Gastroesophageal sphincter (tissue), 4 donors: ENCODE data around the gene CMIP. TPM values are rescaled to one million over a fixed set of nuclear protein-coding genes. Genes with fewer than 3 reads are reported as not detected.

Experiments
- ATAC-seq: fragments of 150-250 bp; one replicate; pipeline ENCODE4 v1.9.1; 2016; ENCODE audit warnings: mild to moderate bottlenecking, moderate library complexity
- H3K27ac ChIP-seq, 4 donors: fragments of 200-600 bp; sonication (generic) in 3 of 4; 1 replicate in 3 of 4; 2 replicates in 1 of 4; pipeline ENCODE4 v1.5.1; 2016 to 2019
- H3K27me3 ChIP-seq: fragments of 200-600 bp; sonication (generic); one replicate; pipeline ENCODE4 v1.5.1; 2019
- H3K36me3 ChIP-seq, 2 donors: fragments of 200-600 bp; sonication (generic); one replicate each; pipeline ENCODE4 v1.5.1; 2019; ENCODE audit warnings: control low read depth in 1 of 2
- H3K4me1 ChIP-seq, 3 donors: fragments of 200-600 bp; sonication (generic); 1 replicate in 2 of 3; 2 replicates in 1 of 3; pipeline ENCODE4 v1.5.1; 2016 to 2019; ENCODE audit warnings: control low read depth in 2 of 3
- H3K4me3 ChIP-seq, 2 donors: fragments of 200-600 bp; sonication (generic); one replicate each; pipeline ENCODE4 v1.5.1; 2019; ENCODE audit warnings: mild to moderate bottlenecking in 1 of 2, moderate library complexity in 1 of 2
- H3K9me3 ChIP-seq, 3 donors: fragments of 200-600 bp; sonication (generic); one replicate each; pipeline ENCODE4 v1.5.1; 2017 to 2019; ENCODE audit warnings: control low read depth in 2 of 3
- CTCF ChIP-seq, 4 experiments: fragments of 200-600 bp in 2 of 4; fragments of 450-650 bp in 2 of 4; sonication (generic) in 1 of 4; IDR thresholded peaks; one replicate each; pipeline ENCODE4 v1.5.1; 2017 to 2019; ENCODE audit warnings: antibody characterized with exemption in 4 of 4, mild to moderate bottlenecking in 2 of 4, moderate library complexity in 2 of 4
- EP300 ChIP-seq: sonication (generic); formaldehyde crosslinking; IDR thresholded peaks from one replicate; pipeline ENCODE4 v1.6.1; 2017; ENCODE audit warnings: antibody characterized with exemption, mild to moderate bottlenecking
- POLR2A ChIP-seq, 2 donors: fragments of 450-650 bp; IDR thresholded peaks; one replicate each; pipeline ENCODE4 v1.6.1; 2017; ENCODE audit warnings: antibody characterized with exemption in 2 of 2, mild to moderate bottlenecking in 2 of 2, moderate library complexity in 1 of 2
- POLR2AphosphoS5 ChIP-seq: sonication (generic); formaldehyde crosslinking; IDR thresholded peaks from one replicate; pipeline ENCODE4 v1.6.1; 2017; ENCODE audit warnings: antibody characterized with exemption
- WGBS, 2 donors: methylation state at CpG; one replicate each; pipeline ENCODE4 v1.1.5; 2018; ENCODE audit warnings: low coverage in 1 of 2; 5-methylcytosine and 5-hydroxymethylcytosine counted together
- total RNA-seq, 4 donors: library from RNA; depleted of rRNA; stranded (reverse); fragments of >200 nt; gene quantifications; one replicate each; pipeline ENCODE4 v1.1.0, GENCODE V29; 2016

Gene CMIP
- total RNA-seq, 4 donors from 2014 or later, result 13.4 to 24.0 (median 19.2) TPM

- Histone ChIP-seq H3K4me3 (no peak overlapping the region), H3K4me1 (peaks cover 0 to 19% (median 9%) of the 10 kb centered on the region in 3 donors), H3K27ac (no peak overlapping the region), H3K27me3 (no peaks in the 10 kb centered on the region), H3K9me3 (no peaks in the 10 kb centered on the region), H3K36me3 (peaks cover 0 to 19% of the 10 kb centered on the region in 2 donors)
- 75 to 95% methylated on average over 2 to 6 of the region's 6 CpGs for WGBS, 2 donors
- no peak for ATAC-seq
- TF ChIP-seq POLR2A (IDR thresholded peaks at IDR 0.05), result no peak
- no peak for TF ChIP-seq CTCF (IDR thresholded peaks at IDR 0.05)
- no peak for TF ChIP-seq EP300
- TF ChIP-seq POLR2AphosphoS5, result no peak
Observed at GRCh38 chr16:81624403-81624759, 179.8 kb downstream of the CMIP start.

- H3K4me1 ChIP-seq, result peaks cover 0 to 19% (median 9%) of the 10 kb centered on the region in 3 donors
- H3K9me3 ChIP-seq, result no peaks in the 10 kb centered on the region
- H3K27ac ChIP-seq, result peak overlapping the region in 3 of 4 donors; percentile 15 to 50 (median 19)
- H3K4me3 ChIP-seq, result no peak overlapping the region
- no peak for ATAC-seq
- H3K36me3 ChIP-seq, result peaks cover 0 to 19% of the 10 kb centered on the region in 2 donors
- TF ChIP-seq EP300 (no peak), CTCF (IDR thresholded peaks at IDR 0.05) (no peak), POLR2AphosphoS5 (no peak), POLR2A (IDR thresholded peaks at IDR 0.05) (no peak)
- no peaks in the 10 kb centered on the region for H3K27me3 ChIP-seq
- WGBS, 2 donors, result 82 to 88% methylated on average over 5 to 6 of the region's 11 CpGs
Observed at GRCh38 chr16:81624760-81625543, 180.3 kb downstream of the CMIP start.

DNA sequence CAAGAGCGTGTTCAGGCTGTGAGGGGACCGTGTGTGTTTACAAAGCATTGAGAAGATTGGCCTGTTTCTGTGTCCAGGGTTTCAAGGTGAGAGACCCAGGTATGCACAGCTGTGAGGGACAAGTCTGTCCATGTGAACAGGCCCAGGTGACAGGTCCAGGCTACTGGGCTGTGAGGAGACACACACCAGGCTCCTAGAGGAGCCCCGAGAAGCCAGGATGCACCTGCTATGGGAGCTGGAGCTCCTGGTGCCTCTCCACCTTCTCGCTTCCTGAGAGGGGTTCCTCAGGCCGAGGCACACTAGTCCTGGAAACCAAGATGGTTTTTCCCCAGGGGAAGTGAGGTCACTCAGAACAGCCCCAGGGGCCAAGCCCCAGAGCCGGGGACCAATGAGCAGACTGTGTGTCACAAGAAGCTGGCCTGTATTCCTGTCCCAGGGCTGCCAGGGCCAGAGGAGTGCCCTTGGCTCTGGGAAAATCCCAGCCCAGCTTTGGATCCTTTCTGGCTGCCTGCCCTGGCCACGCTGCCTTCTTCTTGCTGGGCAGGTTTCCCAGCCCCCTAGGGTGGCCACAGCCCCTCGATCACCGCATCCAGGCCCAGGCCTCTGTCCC, 181.0 kb downstream of the CMIP start:
- H3K9me3 ChIP-seq, result no peaks in the 10 kb centered on the region
- H3K27ac ChIP-seq, result peak overlapping the region in 3 of 4 donors; percentile 15 to 50 (median 19)
- H3K4me3 ChIP-seq, result no peak overlapping the region
- TF ChIP-seq POLR2A (IDR thresholded peaks at IDR 0.05) (no peak), POLR2AphosphoS5 (peak; percentile 56)
- ATAC-seq, result peak; percentile 69
- peaks cover 0 to 19% (median 9%) of the 10 kb centered on the region in 3 donors for H3K4me1 ChIP-seq
- WGBS, 2 donors, result 40% methylated on average over 1 of the region's 9 CpGs; no CpG with 5 or more reads in 1 of the 2 donors
- no peaks in the 10 kb centered on the region for H3K27me3 ChIP-seq
- H3K36me3 ChIP-seq, result peaks cover 0 to 19% of the 10 kb centered on the region in 2 donors

GRCh38 chr16:81626181-81626674, 181.6 kb downstream of the CMIP start:
- WGBS, 2 donors, result 65 to 66% methylated on average over 3 to 6 of the region's 6 CpGs
- peaks cover 0 to 14% of the 10 kb centered on the region in 2 donors for H3K36me3 ChIP-seq
- H3K27ac ChIP-seq, result peak overlapping the region in 1 of 4 donors; percentile 50
- no peak for ATAC-seq
- no peak for TF ChIP-seq CTCF (IDR thresholded peaks at IDR 0.05)
- TF ChIP-seq POLR2AphosphoS5, result no peak
- no peak for TF ChIP-seq POLR2A (IDR thresholded peaks at IDR 0.05)
- TF ChIP-seq EP300, result no peak
- H3K9me3 ChIP-seq, result no peaks in the 10 kb centered on the region
- no peak overlapping the region for H3K4me3 ChIP-seq
- peaks cover 0 to 19% (median 9%) of the 10 kb centered on the region in 3 donors for H3K4me1 ChIP-seq
- H3K27me3 ChIP-seq, result no peaks in the 10 kb centered on the region

DNA sequence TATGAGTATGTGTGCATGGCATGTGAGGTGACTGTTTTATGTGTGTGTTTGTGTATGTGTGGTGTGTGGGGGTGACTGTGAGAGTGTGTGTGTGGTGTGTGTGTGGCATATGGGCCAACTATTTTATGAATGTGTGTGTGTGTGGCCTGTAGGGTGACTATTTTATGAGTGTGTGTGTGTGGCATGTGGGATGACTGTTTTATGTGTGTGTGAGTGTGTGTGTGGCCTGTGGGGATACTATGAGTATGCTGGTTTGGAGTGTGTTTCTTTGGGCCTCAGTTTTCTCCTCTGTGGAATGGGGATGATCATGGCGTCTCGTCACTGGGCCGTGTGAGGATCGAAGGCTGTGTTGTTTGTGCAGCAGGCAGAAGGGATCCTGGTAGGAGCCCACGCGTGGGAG, 182.4 kb downstream of the CMIP start:
- 94% methylated on average over 3 of the region's 6 CpGs; no CpG with 5 or more reads in 1 of the 2 donors for WGBS, 2 donors
- no peak overlapping the region for H3K4me3 ChIP-seq
- H3K4me1 ChIP-seq, result peaks cover 0 to 19% (median 9%) of the 10 kb centered on the region in 3 donors
- no peak for ATAC-seq
- H3K27me3 ChIP-seq, result no peaks in the 10 kb centered on the region
- no peak for TF ChIP-seq POLR2A (IDR thresholded peaks at IDR 0.05)
- no peak for TF ChIP-seq EP300
- TF ChIP-seq POLR2AphosphoS5, result no peak
- H3K27ac ChIP-seq, result no peak overlapping the region
- H3K36me3 ChIP-seq, result peaks cover 0 to 6% of the 10 kb centered on the region in 2 donors
- H3K9me3 ChIP-seq, result no peaks in the 10 kb centered on the region
